Lung (tissue), 13 donors: ENCODE data around the gene DENND5B. TPM values are rescaled to one million over a fixed set of nuclear protein-coding genes. Genes with fewer than 3 reads are reported as not detected.

ENCODE experiments used
- ATAC-seq: fragments of 200-7000 bp; cut with Tn5 transposase; one replicate; pipeline ENCODE4 v1.9.1; 2020; ENCODE audit warnings: moderate number of reproducible peaks; ENCODE audit not compliant: insufficient read depth, low FRiP score
- DNase-seq, 3 donors: peaks; one replicate each; pipeline ENCODE4 v3.0.0-alpha.2; 2013 to 2017
- H3K27ac ChIP-seq, 2 donors: one replicate each; pipeline ENCODE4 v1.5.1; 2013; ENCODE audit warnings: mild to moderate bottlenecking in 2 of 2, moderate library complexity in 2 of 2, control low read depth in 1 of 2, inconsistent platforms in 1 of 2, low read depth in 1 of 2, low read length in 1 of 2
- H3K27me3 ChIP-seq, 3 donors: one replicate each; pipeline ENCODE4 v1.5.1; 2013; ENCODE audit warnings: low read length in 2 of 3; ENCODE audit not compliant: control insufficient read depth in 3 of 3, insufficient read depth in 3 of 3
- H3K36me3 ChIP-seq, 4 donors: one replicate each; pipeline ENCODE4 v1.5.1; 2013; ENCODE audit warnings: low read length in 4 of 4, mild to moderate bottlenecking in 1 of 4, moderate library complexity in 1 of 4; ENCODE audit not compliant: control insufficient read depth in 4 of 4, insufficient read depth in 4 of 4
- H3K4me1 ChIP-seq, 5 donors: one replicate each; pipeline ENCODE4 v1.5.1; 2013; ENCODE audit warnings: low read length in 5 of 5, mild to moderate bottlenecking in 2 of 5, moderate library complexity in 1 of 5; ENCODE audit not compliant: control insufficient read depth in 5 of 5, insufficient read depth in 5 of 5
- H3K4me3 ChIP-seq: one replicate; pipeline ENCODE4 v1.5.1; 2013; ENCODE audit warnings: mild to moderate bottlenecking, control low read depth, moderate library complexity
- H3K9ac ChIP-seq, 2 donors: one replicate each; pipeline ENCODE4 v1.5.1; 2013; ENCODE audit warnings: low read length in 2 of 2, control low read depth in 1 of 2; ENCODE audit not compliant: insufficient read depth in 1 of 2
- H3K9me3 ChIP-seq, 4 donors: one replicate each; pipeline ENCODE4 v1.5.1; 2013; ENCODE audit warnings: low read length in 3 of 4, mild to moderate bottlenecking in 1 of 4, moderate library complexity in 1 of 4; ENCODE audit not compliant: control insufficient read depth in 4 of 4, insufficient read depth in 3 of 4
- CTCF ChIP-seq: IDR thresholded peaks from 2 replicates; pipeline ENCODE4 v1.5.1; 2012; ENCODE audit warnings: mild to moderate bottlenecking; ENCODE audit errors: control extremely low read depth, extremely low read depth
- WGBS, 2 donors: extraction: QIAGEN DNeasy Blood & Tissue Kit; methylation state at CpG; one replicate each; pipeline ENCODE4 v1.1.7; 2013; 5-methylcytosine and 5-hydroxymethylcytosine counted together
- polyA plus RNA-seq, 2 donors: library from polyadenylated mRNA; stranded (reverse); fragments of 200-250 nt; gene quantifications; one replicate each; pipeline ENCODE4 v1.2.1, GENCODE V29; 2013
- small RNA-seq: library from RNA; depleted of rRNA; stranded (forward); fragments of <200 nt; gene quantifications from one replicate; pipeline ENCODE3, GENCODE V24; 2014; ENCODE audit warnings: low replicate concordance
- total RNA-seq, 2 donors: library from RNA; depleted of rRNA in 1 of 2; stranded (reverse); fragments of >200 nt in 1 of 2; gene quantifications; one replicate each; pipeline ENCODE4 v1.2.1, GENCODE V29; 2014 to 2021
- donor health status: control.
- donor health status: control.
- donor health status: Bipolar disorder and iron deficiency.
- donor health status: healthy.
- donor health status: DM: yes; HTN: yes; CAD: no.

DENND5B gene
- total and polyA plus RNA-seq, 4 donors: 1.2 to 15.7 (median 3.6) TPM

- no peaks in the 10 kb centered on the region for H3K9me3 ChIP-seq
- WGBS, 2 donors: 41 to 69% methylated on average over 4 of the region's 4 CpGs
- H3K27ac ChIP-seq: no peak overlapping the region
- no peak overlapping the region for H3K4me3 ChIP-seq
- H3K4me1 ChIP-seq: no peaks in the 10 kb centered on the region
- TF ChIP-seq CTCF: no peak
- H3K9ac ChIP-seq: no peak overlapping the region
- ATAC-seq (no peak), DNase-seq (no peak)
- no peaks in the 10 kb centered on the region for H3K36me3 ChIP-seq
- H3K27me3 ChIP-seq: no peaks in the 10 kb centered on the region
These were observed 253.0 kb downstream of the DENND5B start for GRCh38 chr12:31337952-31338351.

Small RNA genes within 50 kb of the gene (small RNA-seq; reads per million reads assigned to genes)
- gene RF00019 (not detected), gene RF00026 (not detected), gene RNU5F-4P (0.35 reads per million, percentile 43 among the genes with 10 or more reads in this experiment), gene RNU6-618P (not detected), gene RPL31P50 (not detected)

Other genes with a start within 250 kb of the DENND5B start
- gene ETFBKMT, start 68.6 kb upstream of the DENND5B start, total RNA-seq: 1 to 10 TPM; 3.8 to 3.9 TPM
- 1 to 10 TPM; 1.3 to 1.8 TPM for gene ETFBKMT, start 68.6 kb upstream of the DENND5B start, polyA plus RNA-seq
- 10 to 100 TPM in 1 of 2 donors, 1 to 10 TPM in 1; 5.7 to 20.0 TPM for gene AMN1, start 137.9 kb upstream of the DENND5B start, total RNA-seq
- gene AMN1, start 137.9 kb upstream of the DENND5B start, polyA plus RNA-seq: 10 to 100 TPM in 1 of 2 donors, 1 to 10 TPM in 1; 8.4 to 14.3 TPM